Activated CD4-positive, alpha-beta memory T cell treated with anti-CD3 and anti-CD28 coated beads, Interleukin-2, amount 10 ng/mL, durations not matched to agents 7 days and 5 days (primary cell): Measurements from ENCODE around the gene WDR72. TPM values are rescaled to one million over a fixed set of nuclear protein-coding genes. Genes with fewer than 3 reads are reported as not detected.

Source experiments
- CTCF ChIA-PET: fragments of 350-600 bp; sonication (Branson Sonifier 250); formaldehyde crosslinking; loops from one replicate; lab custom pipeline; 2021; ENCODE audit warnings: antibody characterized with exemption, inconsistent platforms; lab: Charles Lee
- POLR2A ChIA-PET: fragments of 350-600 bp; sonication (Branson Sonifier 250); formaldehyde crosslinking; loops from one replicate; lab custom pipeline; 2021; ENCODE audit warnings: antibody characterized with exemption; lab: Charles Lee
- DNase-seq: peaks from one replicate; pipeline ENCODE4 v3.0.0-alpha.2; 2020
- H3K27ac Mint-ChIP-seq: one replicate; pipeline ENCODE4 v1.8.0; 2021; ENCODE audit warnings: mild to moderate bottlenecking, mixed read lengths
- H3K27me3 Mint-ChIP-seq: one replicate; pipeline ENCODE4 v1.8.0; 2021; ENCODE audit warnings: mixed read lengths
- H3K36me3 Mint-ChIP-seq: one replicate; pipeline ENCODE4 v1.8.0; 2021; ENCODE audit warnings: low read depth, mixed read lengths
- H3K4me1 Mint-ChIP-seq: one replicate; pipeline ENCODE4 v1.8.0; 2021; ENCODE audit warnings: mixed read lengths
- H3K4me3 Mint-ChIP-seq: one replicate; pipeline ENCODE4 v1.8.0; 2021; ENCODE audit warnings: mild to moderate bottlenecking, mixed read lengths
- H3K9me3 Mint-ChIP-seq: one replicate; pipeline ENCODE4 v1.8.0; 2021; ENCODE audit warnings: mixed read lengths
- total RNA-seq, 2 experiments: library from RNA; stranded (reverse); gene quantifications; one replicate each; pipeline ENCODE4 v1.2.3, GENCODE V29; 2021

The WDR72 gene
- total RNA-seq, 2 experiments from 2014 or later: not detected

DNA sequence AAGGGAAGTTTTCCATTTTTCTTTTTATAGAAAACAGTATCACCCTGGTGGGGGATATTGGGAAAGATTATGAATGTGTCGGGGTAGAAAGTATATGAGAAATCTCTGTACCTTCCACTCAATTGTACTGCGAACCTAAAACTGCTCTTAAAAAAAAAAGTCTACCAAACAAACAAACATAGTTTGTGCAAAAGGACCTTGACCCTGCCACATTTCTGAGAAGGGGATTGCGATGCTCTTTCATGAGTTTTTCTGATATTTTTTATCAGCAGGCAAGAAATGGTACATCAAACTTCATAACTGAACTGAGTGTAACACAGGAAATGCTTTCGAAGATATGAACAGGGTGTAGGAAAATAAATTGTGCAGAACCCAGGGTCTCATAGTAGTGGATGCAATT is 286.0 kb downstream of the WDR72 start:
- ChIA-PET POLR2A (no interaction called here), CTCF (no interaction called here)

DNA sequence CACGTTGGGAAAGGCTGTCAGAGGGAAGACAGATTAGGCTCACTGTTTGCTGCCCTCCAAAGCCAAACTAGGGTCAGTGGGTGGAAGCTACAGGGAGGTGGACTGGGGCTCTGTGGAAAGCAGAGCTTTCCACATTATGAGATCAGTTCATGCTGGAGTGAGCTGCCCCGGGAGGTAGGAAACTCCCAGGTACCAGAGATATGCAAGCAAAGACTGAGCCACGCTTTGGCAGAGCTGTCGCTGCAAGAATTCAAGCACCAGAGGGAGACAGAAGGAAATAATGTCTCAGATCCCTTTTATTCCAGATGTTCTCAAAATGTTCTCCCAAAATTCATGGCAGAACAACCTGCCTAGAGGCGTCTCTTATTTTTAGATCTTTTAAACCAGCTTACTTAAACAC is 286.6 kb downstream of the WDR72 start:
- Mint-ChIP-seq H3K27me3 (no peaks in the 10 kb centered on the region), H3K36me3 (no peaks in the 10 kb centered on the region), H3K4me3 (no peak overlapping the region), H3K4me1 (no peaks in the 10 kb centered on the region), H3K27ac (no peak overlapping the region), H3K9me3 (peaks cover 11% of the 10 kb centered on the region)
- ChIA-PET CTCF (no interaction called here), POLR2A (no interaction called here)
- DNase-seq: no peak

More for the DNA sequence above, 286.0 kb downstream of the WDR72 start:
- H3K9me3 Mint-ChIP-seq: peaks cover 8% of the 10 kb centered on the region
- DNase-seq: no peak
- no peaks in the 10 kb centered on the region for H3K4me1 Mint-ChIP-seq
- H3K4me3 Mint-ChIP-seq: no peak overlapping the region
- no peaks in the 10 kb centered on the region for H3K27me3 Mint-ChIP-seq
- no peak overlapping the region for H3K27ac Mint-ChIP-seq
- H3K36me3 Mint-ChIP-seq: no peaks in the 10 kb centered on the region

DNA sequence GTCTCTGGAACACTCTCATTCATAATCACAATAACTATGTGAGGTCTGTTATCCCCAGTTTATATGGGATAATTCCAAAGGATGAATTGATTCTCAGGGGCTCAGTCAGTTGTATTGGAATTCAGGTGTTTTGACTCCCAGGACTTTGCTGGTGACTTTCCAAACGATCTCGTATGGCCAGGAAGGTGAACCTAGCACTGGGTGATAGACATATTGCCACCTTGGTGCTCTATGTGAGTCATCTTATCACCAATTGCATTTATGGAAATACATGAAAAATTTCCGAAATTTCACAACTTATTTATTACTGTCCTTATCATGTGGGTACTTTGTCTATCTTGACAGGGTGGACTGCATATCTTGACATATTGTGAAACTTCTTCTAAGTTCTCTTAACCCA is 287.3 kb downstream of the WDR72 start:
- no peak overlapping the region for H3K4me3 Mint-ChIP-seq
- H3K27ac Mint-ChIP-seq: no peak overlapping the region
- H3K36me3 Mint-ChIP-seq: no peaks in the 10 kb centered on the region
- CTCF ChIA-PET: no interaction called here
- POLR2A ChIA-PET: no interaction called here
- no peak for DNase-seq
- H3K9me3 Mint-ChIP-seq: peaks cover 11% of the 10 kb centered on the region
- H3K4me1 Mint-ChIP-seq: no peaks in the 10 kb centered on the region
- no peaks in the 10 kb centered on the region for H3K27me3 Mint-ChIP-seq

DNA sequence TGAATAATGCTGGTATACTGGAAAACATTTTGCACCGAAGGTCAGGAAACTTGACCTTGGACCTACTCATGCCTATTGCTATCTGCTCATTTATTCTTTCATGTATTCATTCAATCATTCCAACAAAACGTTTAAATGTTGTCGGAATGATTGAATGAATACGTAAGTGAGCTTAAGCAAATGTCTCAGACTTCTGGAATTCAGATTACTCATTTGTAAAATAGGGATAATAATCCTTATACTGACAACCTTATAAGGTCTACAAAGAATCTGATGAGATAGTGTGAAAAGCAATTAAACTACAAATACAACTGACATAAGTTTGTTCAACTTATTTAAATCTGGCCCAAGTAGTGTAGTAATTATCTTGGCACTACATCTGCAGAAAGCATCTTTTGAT is 288.7 kb downstream of the WDR72 start:
- ChIA-PET POLR2A (no interaction called here), CTCF (no interaction called here)
- Mint-ChIP-seq H3K27me3 (no peaks in the 10 kb centered on the region), H3K27ac (no peak overlapping the region), H3K9me3 (peaks cover 11% of the 10 kb centered on the region), H3K36me3 (no peaks in the 10 kb centered on the region), H3K4me1 (no peaks in the 10 kb centered on the region), H3K4me3 (no peak overlapping the region)
- no peak for DNase-seq

DNA sequence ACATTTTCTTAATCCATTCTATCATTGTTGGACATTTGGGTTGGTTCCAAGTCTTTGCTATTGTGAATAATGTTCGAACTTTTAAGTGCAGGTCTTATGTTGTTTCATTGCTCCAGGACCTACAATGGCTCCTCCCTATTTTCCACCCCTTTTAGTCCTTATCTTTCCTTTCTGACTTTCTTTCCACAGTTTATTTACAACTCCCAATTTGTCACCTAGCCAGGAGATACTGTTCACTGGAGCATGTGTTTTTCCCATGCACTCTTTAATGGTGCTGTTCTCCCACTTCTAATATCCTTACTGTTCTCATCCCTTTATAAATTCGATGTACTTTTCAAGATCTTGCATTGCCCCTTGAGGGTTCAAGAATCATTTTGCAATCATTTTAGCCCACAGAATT is 290.0 kb downstream of the WDR72 start:
- Mint-ChIP-seq H3K27ac (no peak overlapping the region), H3K9me3 (peaks cover 11% of the 10 kb centered on the region), H3K4me1 (no peaks in the 10 kb centered on the region), H3K36me3 (no peaks in the 10 kb centered on the region), H3K27me3 (no peaks in the 10 kb centered on the region), H3K4me3 (no peak overlapping the region)
- ChIA-PET POLR2A (no interaction called here), CTCF (no interaction called here)
- DNase-seq: no peak

Other genes starting within 250 kb of the WDR72 start
- gene UNC13C, start 218.8 kb upstream of the WDR72 start, total RNA-seq: not detected